ENCODE measurements around the gene OGA.

The OGA gene

GRCh38 chr10:101766306-101766705, 51.9 kb downstream of the OGA start:
- no peaks in the 10 kb centered on the region for H3K36me3 ChIP-seq (ENCODE audit: control insufficient read depth, insufficient read depth, low read length)
- no peaks in the 10 kb centered on the region for H3K9me3 ChIP-seq (ENCODE audit: control insufficient read depth, low read length)
- H3K27ac ChIP-seq (ENCODE audit: low read depth, low read length, severe bottlenecking) = no peak overlapping the region
- H3K4me3 ChIP-seq (ENCODE audit: extremely low read depth, insufficient read depth, low read length, poor library complexity, severe bottlenecking) = no peak overlapping the region
- WGBS, 2 experiments (ENCODE audit: insufficient coverage in 2 of 2) = 83% methylated on average over 4 of the region's 6 CpGs; no CpG with 5 or more reads in 1 of the 2 experiments
- H3K4me1 ChIP-seq (ENCODE audit: control insufficient read depth, insufficient read depth, low read length, poor library complexity, severe bottlenecking) = no peaks in the 10 kb centered on the region

- WGBS, 2 experiments (ENCODE audit: insufficient coverage in 2 of 2) = 90 to 92% methylated on average over 5 to 7 of the region's 10 CpGs
- H3K9me3 ChIP-seq (ENCODE audit: control insufficient read depth, low read length) = no peaks in the 10 kb centered on the region
Observed at GRCh38 chr10:101763141-101763846, 55.0 kb downstream of the OGA start.

DNA sequence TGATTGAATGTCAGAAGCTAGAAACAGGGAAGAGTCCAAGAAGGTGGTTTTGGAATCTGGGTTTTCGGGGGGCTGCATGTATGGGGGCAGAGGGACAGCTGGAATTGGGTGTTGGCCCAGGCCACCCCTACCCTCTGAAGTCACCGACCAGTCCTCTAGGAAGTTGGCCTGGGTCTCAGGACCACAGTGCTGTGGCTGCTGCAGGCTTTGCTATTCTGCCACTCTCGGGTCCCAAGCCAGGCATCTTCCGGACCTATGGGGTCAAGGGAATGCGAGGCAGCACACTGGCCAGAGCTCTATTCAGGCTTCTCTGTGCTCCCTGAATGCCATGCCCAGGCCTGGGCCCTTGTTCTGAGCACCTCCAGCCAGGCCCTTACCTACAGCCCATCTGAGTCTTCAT, 55.5 kb downstream of the OGA start:
- Histone ChIP-seq H3K4me3 (ENCODE audit: extremely low read depth, insufficient read depth, low read length, poor library complexity, severe bottlenecking) (no peak overlapping the region), H3K4me1 (ENCODE audit: control insufficient read depth, insufficient read depth, low read length, poor library complexity, severe bottlenecking) (no peaks in the 10 kb centered on the region), H3K27ac (ENCODE audit: low read depth, low read length, severe bottlenecking) (no peak overlapping the region), H3K36me3 (ENCODE audit: control insufficient read depth, insufficient read depth, low read length) (no peaks in the 10 kb centered on the region), H3K9me3 (ENCODE audit: control insufficient read depth, low read length) (no peaks in the 10 kb centered on the region)
- 88 to 98% methylated on average over 5 of the region's 5 CpGs for WGBS, 2 experiments (ENCODE audit: insufficient coverage in 2 of 2)

More at GRCh38 chr10:101763141-101763846, 55.0 kb downstream of the OGA start:
- Histone ChIP-seq H3K27ac (ENCODE audit: low read depth, low read length, severe bottlenecking) (no peak overlapping the region), H3K4me3 (ENCODE audit: extremely low read depth, insufficient read depth, low read length, poor library complexity, severe bottlenecking) (no peak overlapping the region), H3K36me3 (ENCODE audit: control insufficient read depth, insufficient read depth, low read length) (no peaks in the 10 kb centered on the region), H3K4me1 (ENCODE audit: control insufficient read depth, insufficient read depth, low read length, poor library complexity, severe bottlenecking) (no peaks in the 10 kb centered on the region)

GRCh38 chr10:101761226-101761625, 57.0 kb downstream of the OGA start:
- Histone ChIP-seq H3K9me3 (ENCODE audit: control insufficient read depth, low read length) (no peaks in the 10 kb centered on the region), H3K4me1 (ENCODE audit: control insufficient read depth, insufficient read depth, low read length, poor library complexity, severe bottlenecking) (no peaks in the 10 kb centered on the region)
- WGBS, 2 experiments (ENCODE audit: insufficient coverage in 2 of 2) = 90 to 96% methylated on average over 4 to 5 of the region's 9 CpGs

DNA sequence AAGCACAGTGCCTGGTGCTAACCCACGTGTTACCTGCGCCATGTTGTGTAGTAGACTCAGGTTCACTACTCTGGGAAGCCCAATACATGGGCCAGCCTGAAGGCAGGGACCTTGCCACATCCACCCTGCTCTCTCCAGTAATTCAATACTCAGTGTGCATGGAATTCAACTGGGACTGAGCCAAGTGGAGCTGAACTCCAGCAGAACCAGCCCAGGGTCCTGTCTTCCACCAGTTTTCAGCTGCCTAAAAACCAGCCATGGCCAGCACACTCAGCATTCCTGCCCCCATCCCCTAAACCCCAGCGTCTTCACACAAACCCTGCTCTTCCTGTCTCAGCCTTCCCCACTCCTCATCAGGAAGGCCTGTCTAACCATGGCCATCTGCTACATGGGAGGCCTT, 57.7 kb downstream of the OGA start:
- Histone ChIP-seq H3K4me3 (ENCODE audit: extremely low read depth, insufficient read depth, low read length, poor library complexity, severe bottlenecking) (no peak overlapping the region), H3K36me3 (ENCODE audit: control insufficient read depth, insufficient read depth, low read length) (no peaks in the 10 kb centered on the region), H3K9me3 (ENCODE audit: control insufficient read depth, low read length) (no peaks in the 10 kb centered on the region), H3K4me1 (ENCODE audit: control insufficient read depth, insufficient read depth, low read length, poor library complexity, severe bottlenecking) (no peaks in the 10 kb centered on the region), H3K27ac (ENCODE audit: low read depth, low read length, severe bottlenecking) (no peak overlapping the region)
- WGBS, 2 experiments (ENCODE audit: insufficient coverage in 2 of 2) = 83 to 85% methylated on average over 3 of the region's 3 CpGs

More at GRCh38 chr10:101761226-101761625, 57.0 kb downstream of the OGA start:
- no peaks in the 10 kb centered on the region for H3K36me3 ChIP-seq (ENCODE audit: control insufficient read depth, insufficient read depth, low read length)
- H3K4me3 ChIP-seq (ENCODE audit: extremely low read depth, insufficient read depth, low read length, poor library complexity, severe bottlenecking) = no peak overlapping the region
- H3K27ac ChIP-seq (ENCODE audit: low read depth, low read length, severe bottlenecking) = no peak overlapping the region

- no peaks in the 10 kb centered on the region for H3K36me3 ChIP-seq (ENCODE audit: control insufficient read depth, insufficient read depth, low read length)
- no peaks in the 10 kb centered on the region for H3K4me1 ChIP-seq (ENCODE audit: control insufficient read depth, insufficient read depth, low read length, poor library complexity, severe bottlenecking)
- no peaks in the 10 kb centered on the region for H3K9me3 ChIP-seq (ENCODE audit: control insufficient read depth, low read length)
- H3K4me3 ChIP-seq (ENCODE audit: extremely low read depth, insufficient read depth, low read length, poor library complexity, severe bottlenecking) = no peak overlapping the region
- 60 to 69% methylated on average over 4 to 9 of the region's 12 CpGs for WGBS, 2 experiments (ENCODE audit: insufficient coverage in 2 of 2)
- H3K27ac ChIP-seq (ENCODE audit: low read depth, low read length, severe bottlenecking) = no peak overlapping the region
Observed at GRCh38 chr10:101759309-101760247, 58.7 kb downstream of the OGA start.

DNA sequence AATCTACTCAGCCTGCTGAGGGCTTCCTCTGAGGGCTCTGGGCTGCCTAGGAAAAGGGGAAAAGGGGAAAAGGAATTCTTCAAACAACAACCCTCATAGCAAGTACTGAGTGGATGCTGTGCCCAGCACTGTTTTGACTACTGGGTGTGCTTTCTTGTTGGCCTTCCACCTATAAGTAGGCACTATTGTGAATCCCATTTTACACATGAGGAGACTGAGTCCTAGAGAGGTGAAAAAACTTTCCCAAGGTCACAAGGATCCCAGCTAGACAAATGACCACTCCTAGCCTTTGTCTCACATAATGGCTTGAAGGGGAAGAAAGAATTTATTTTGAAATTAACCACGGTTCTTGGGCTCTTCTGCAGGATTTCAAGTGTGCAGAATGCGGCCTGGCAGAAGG, 59.4 kb downstream of the OGA start:
- 77 to 93% methylated on average over 2 of the region's 2 CpGs for WGBS, 2 experiments (ENCODE audit: insufficient coverage in 2 of 2)
- no peak overlapping the region for H3K27ac ChIP-seq (ENCODE audit: low read depth, low read length, severe bottlenecking)
- no peaks in the 10 kb centered on the region for H3K9me3 ChIP-seq (ENCODE audit: control insufficient read depth, low read length)
- H3K36me3 ChIP-seq (ENCODE audit: control insufficient read depth, insufficient read depth, low read length) = no peaks in the 10 kb centered on the region
- H3K4me1 ChIP-seq (ENCODE audit: control insufficient read depth, insufficient read depth, low read length, poor library complexity, severe bottlenecking) = no peaks in the 10 kb centered on the region
- no peak overlapping the region for H3K4me3 ChIP-seq (ENCODE audit: extremely low read depth, insufficient read depth, low read length, poor library complexity, severe bottlenecking)

DNA sequence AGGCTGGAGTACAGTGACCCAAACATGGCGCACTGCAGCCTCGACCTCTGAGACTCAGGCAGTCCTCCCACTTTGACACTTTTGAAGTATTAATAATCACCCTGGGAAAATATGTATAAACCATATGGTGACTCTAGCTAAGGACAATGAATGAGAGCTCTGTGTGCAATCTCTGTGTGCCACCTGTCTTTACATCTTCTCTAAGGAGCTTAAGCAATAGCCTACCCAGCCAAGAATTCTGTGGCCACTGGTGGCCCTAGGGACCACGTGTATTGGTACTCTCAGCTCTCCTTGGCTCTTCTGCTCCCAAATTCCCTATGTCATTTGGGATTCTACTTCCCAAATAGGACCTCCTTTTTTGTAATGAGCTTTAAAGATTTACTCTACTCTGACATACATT, 66.0 kb downstream of the OGA start:
- WGBS, 2 experiments (ENCODE audit: insufficient coverage in 2 of 2) = 91 to 100% methylated on average over 1 of the region's 3 CpGs
- Histone ChIP-seq H3K4me3 (ENCODE audit: extremely low read depth, insufficient read depth, low read length, poor library complexity, severe bottlenecking) (no peak overlapping the region), H3K36me3 (ENCODE audit: control insufficient read depth, insufficient read depth, low read length) (no peaks in the 10 kb centered on the region), H3K9me3 (ENCODE audit: control insufficient read depth, low read length) (no peaks in the 10 kb centered on the region), H3K4me1 (ENCODE audit: control insufficient read depth, insufficient read depth, low read length, poor library complexity, severe bottlenecking) (peaks cover 10% of the 10 kb centered on the region), H3K27ac (ENCODE audit: low read depth, low read length, severe bottlenecking) (no peak overlapping the region)

GRCh38 chr10:101749047-101750016, 68.9 kb downstream of the OGA start:
- Histone ChIP-seq H3K27ac (ENCODE audit: low read depth, low read length, severe bottlenecking) (peak overlapping the region; percentile 26), H3K36me3 (ENCODE audit: control insufficient read depth, insufficient read depth, low read length) (no peaks in the 10 kb centered on the region), H3K4me3 (ENCODE audit: extremely low read depth, insufficient read depth, low read length, poor library complexity, severe bottlenecking) (no peak overlapping the region), H3K9me3 (ENCODE audit: control insufficient read depth, low read length) (no peaks in the 10 kb centered on the region), H3K4me1 (ENCODE audit: control insufficient read depth, insufficient read depth, low read length, poor library complexity, severe bottlenecking) (peaks cover 10% of the 10 kb centered on the region)
- WGBS, 2 experiments (ENCODE audit: insufficient coverage in 2 of 2) = 46 to 47% methylated on average over 15 to 16 of the region's 19 CpGs

GRCh38 chr10:101748496-101748895, 69.7 kb downstream of the OGA start:
- Histone ChIP-seq H3K4me1 (ENCODE audit: control insufficient read depth, insufficient read depth, low read length, poor library complexity, severe bottlenecking) (peaks cover 10% of the 10 kb centered on the region), H3K27ac (ENCODE audit: low read depth, low read length, severe bottlenecking) (no peak overlapping the region), H3K9me3 (ENCODE audit: control insufficient read depth, low read length) (no peaks in the 10 kb centered on the region), H3K4me3 (ENCODE audit: extremely low read depth, insufficient read depth, low read length, poor library complexity, severe bottlenecking) (no peak overlapping the region), H3K36me3 (ENCODE audit: control insufficient read depth, insufficient read depth, low read length) (no peaks in the 10 kb centered on the region)
- WGBS, 2 experiments (ENCODE audit: insufficient coverage in 2 of 2) = 82 to 86% methylated on average over 2 to 3 of the region's 3 CpGs

Measured in mesodermal cell (in vitro differentiated cells).